Testis (tissue), 2 donors: Measurements from ENCODE around the gene GALE.
"Not testable (repeated sequence)": the region's sequence is repeated elsewhere in the genome, so short reads cannot be mapped to it uniquely, and the experiment has no call there.

ENCODE experiments used
- CTCF ChIP-seq, 3 experiments: fragments of 450-650 bp in 2 of 3; fragments of 200-600 bp in 1 of 3; sonication (generic) in 1 of 3; IDR thresholded peaks; one replicate each; pipeline ENCODE4 v1.5.1; 2016 to 2019; ENCODE audit warnings: antibody characterized with exemption in 3 of 3, mild to moderate bottlenecking in 2 of 3, moderate library complexity in 1 of 3
- POLR2A ChIP-seq: fragments of 450-650 bp; IDR thresholded peaks from one replicate; pipeline ENCODE4 v1.6.1; 2017; ENCODE audit warnings: antibody characterized with exemption, mild to moderate bottlenecking, moderate library complexity

- TF ChIP-seq CTCF (IDR thresholded peaks at IDR 0.05); POLR2A: not testable (repeated sequence)
These were observed 47.0 kb upstream of the GALE start for GRCh38 chr1:23847482-23848095.
